Subcutaneous adipose tissue (tissue), 4 donors: ENCODE data around the gene FSD2. TPM values are rescaled to one million over a fixed set of nuclear protein-coding genes. Genes with fewer than 3 reads are reported as not detected.

ENCODE experiments used
- total RNA-seq, 4 donors: library from RNA; depleted of rRNA; stranded (reverse); fragments of >200 nt; gene quantifications; one replicate each; pipeline ENCODE4 v1.1.0, GENCODE V29; 2016
- TF ChIP-seq, protein P1 (sequence below): fragments of 450-650 bp; IDR thresholded peaks from one replicate; pipeline ENCODE4 v1.5.1; 2016; ENCODE audit warnings: low read depth, mild to moderate bottlenecking, control low read depth, antibody characterized with exemption, moderate library complexity

The FSD2 gene
- total RNA-seq, 4 donors from 2014 or later, result not detected

DNA sequence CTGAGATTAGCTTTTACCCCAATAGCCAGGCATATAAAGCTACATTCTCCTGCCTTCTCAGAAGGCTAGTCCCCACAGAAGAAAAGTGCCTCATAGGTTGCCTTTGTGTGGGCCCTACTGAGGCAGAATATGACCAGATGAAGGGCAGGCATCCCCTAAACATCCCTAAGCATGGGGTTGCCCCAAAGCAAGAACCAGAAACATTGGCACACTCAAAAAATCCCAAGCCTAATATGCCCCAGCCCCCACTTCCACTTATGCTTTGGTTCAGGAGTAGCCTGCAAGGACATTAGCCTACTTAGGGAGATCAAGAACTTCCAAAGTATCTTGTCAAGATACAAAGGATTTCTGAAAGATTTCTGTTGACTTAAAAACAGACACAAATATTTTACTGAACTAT is 33.3 kb upstream of the FSD2 start:
- TF ChIP-seq, protein P1, sequence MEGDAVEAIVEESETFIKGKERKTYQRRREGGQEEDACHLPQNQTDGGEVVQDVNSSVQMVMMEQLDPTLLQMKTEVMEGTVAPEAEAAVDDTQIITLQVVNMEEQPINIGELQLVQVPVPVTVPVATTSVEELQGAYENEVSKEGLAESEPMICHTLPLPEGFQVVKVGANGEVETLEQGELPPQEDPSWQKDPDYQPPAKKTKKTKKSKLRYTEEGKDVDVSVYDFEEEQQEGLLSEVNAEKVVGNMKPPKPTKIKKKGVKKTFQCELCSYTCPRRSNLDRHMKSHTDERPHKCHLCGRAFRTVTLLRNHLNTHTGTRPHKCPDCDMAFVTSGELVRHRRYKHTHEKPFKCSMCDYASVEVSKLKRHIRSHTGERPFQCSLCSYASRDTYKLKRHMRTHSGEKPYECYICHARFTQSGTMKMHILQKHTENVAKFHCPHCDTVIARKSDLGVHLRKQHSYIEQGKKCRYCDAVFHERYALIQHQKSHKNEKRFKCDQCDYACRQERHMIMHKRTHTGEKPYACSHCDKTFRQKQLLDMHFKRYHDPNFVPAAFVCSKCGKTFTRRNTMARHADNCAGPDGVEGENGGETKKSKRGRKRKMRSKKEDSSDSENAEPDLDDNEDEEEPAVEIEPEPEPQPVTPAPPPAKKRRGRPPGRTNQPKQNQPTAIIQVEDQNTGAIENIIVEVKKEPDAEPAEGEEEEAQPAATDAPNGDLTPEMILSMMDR, result no peak

- TF ChIP-seq, protein P1, result no peak
These were observed 32.3 kb upstream of the FSD2 start for GRCh38 chr15:82838096-82838735.

DNA sequence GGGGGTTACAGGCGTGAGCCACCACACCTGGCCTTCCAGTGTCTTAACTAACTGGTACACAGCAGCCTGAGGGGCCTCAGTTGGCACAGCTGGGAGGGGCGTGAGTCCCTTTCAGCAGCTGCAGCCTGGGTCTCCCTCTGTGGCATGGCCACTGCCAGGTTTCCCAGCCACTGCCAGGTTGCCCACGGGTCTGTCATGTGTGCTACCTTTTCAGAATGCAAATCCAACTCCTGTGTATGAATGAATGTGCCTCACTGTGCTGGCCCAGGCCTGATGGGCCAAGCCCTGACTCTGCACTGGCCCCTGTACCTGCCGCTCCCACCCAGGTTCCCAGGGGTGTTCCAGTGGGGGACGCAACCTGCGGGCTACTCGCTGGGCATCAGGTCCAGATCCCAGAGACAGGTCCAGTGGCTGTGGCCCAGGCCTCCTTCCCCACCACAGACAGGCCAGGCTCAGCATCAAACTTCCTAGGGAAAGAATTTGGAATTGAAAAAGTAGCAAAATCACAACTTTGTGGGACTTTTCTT is 29.6 kb upstream of the FSD2 start:
- TF ChIP-seq, protein P1, result no peak

DNA sequence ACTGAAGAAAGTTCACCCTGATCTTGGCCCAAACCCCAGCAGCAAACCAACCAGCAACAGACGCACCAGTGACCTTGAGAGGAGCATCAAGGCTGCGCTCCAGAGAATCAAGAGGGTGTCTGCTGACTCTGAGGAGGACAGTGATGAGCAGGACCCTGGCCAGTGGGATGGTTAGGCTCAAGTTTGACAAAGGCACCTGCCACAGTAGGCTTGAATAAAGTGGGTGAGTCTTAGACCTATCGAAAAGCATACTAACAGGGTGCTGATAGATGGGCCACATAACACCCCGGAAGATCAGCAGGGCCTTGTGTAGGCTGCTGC is 27.5 kb upstream of the FSD2 start:
- TF ChIP-seq, protein P1, result no peak

GRCh38 chr15:82832601-82833361 is 26.9 kb upstream of the FSD2 start:
- TF ChIP-seq, protein P1, result no peak

- TF ChIP-seq, protein P1, result no peak
These were observed 26.2 kb upstream of the FSD2 start for GRCh38 chr15:82831894-82832600.
